Hepatic stellate cell (primary cell): ENCODE measurements around the gene TRIM65.
"Not testable (repeated sequence)": the region's sequence is repeated elsewhere in the genome, so short reads cannot be mapped to it uniquely, and the experiment has no call there.

Experiments used
- DNase-seq: peaks from one replicate; pipeline ENCODE4 v3.0.0; 2011; ENCODE audit warnings: low spot score

TRIM65 gene

GRCh38 chr17:75875182-75875939 lies 21.4 kb downstream of the TRIM65 start:
- no peak for DNase-seq

GRCh38 chr17:75874323-75875181 lies 22.2 kb downstream of the TRIM65 start:
- DNase-seq: no peak

- DNase-seq: no peak
Measured at GRCh38 chr17:75873587-75874322, 23.0 kb downstream of the TRIM65 start.

GRCh38 chr17:75872434-75873351 lies 24.1 kb downstream of the TRIM65 start:
- peak; percentile 97 for DNase-seq

- DNase-seq: not testable (repeated sequence)
Measured at GRCh38 chr17:75870228-75870627, 26.5 kb downstream of the TRIM65 start.

- no peak for DNase-seq
Measured at GRCh38 chr17:75869282-75870141, 27.2 kb downstream of the TRIM65 start.

- DNase-seq: not testable (repeated sequence)
Measured at GRCh38 chr17:75868730-75869281, 27.9 kb downstream of the TRIM65 start.

- not testable (repeated sequence) for DNase-seq
Measured at GRCh38 chr17:75865404-75866188, 31.2 kb downstream of the TRIM65 start.

- not testable (repeated sequence) for DNase-seq
Measured at GRCh38 chr17:75864887-75865286, 31.9 kb downstream of the TRIM65 start.

GRCh38 chr17:75864448-75864871 lies 32.3 kb downstream of the TRIM65 start:
- DNase-seq: peak; percentile 87

GRCh38 chr17:75861927-75862317 lies 34.8 kb downstream of the TRIM65 start:
- no peak for DNase-seq

GRCh38 chr17:75859358-75859757 lies 37.4 kb downstream of the TRIM65 start:
- DNase-seq: not testable (repeated sequence)

- peak; percentile 54 for DNase-seq
Measured at GRCh38 chr17:75856062-75856756, 40.5 kb downstream of the TRIM65 start.

- peak; percentile 99 for DNase-seq
Measured at GRCh38 chr17:75855310-75856061, 41.3 kb downstream of the TRIM65 start, which contains the start of gene WBP2. TSS of gene WBP2 (minus strand) at chr17:75855335. CDS start at chr17:75855297, 38 bp downstream.

GRCh38 chr17:75854881-75855309 lies 41.9 kb downstream of the TRIM65 start:
- DNase-seq: no peak

GRCh38 chr17:75854101-75854748 lies 42.5 kb downstream of the TRIM65 start:
- peak; percentile 90 for DNase-seq

GRCh38 chr17:75853433-75853832 lies 43.3 kb downstream of the TRIM65 start:
- DNase-seq: peak; percentile 62
